GM12878 (cell line): ENCODE data around the gene KIF5C. TPM values are rescaled to one million over a fixed set of nuclear protein-coding genes. Genes with fewer than 3 reads are reported as not detected.
A peak's percentile ranks its signal among the peaks of the same experiment; 100 is the strongest.

Experiments used
- ATAC-seq: fragments of 200-7000 bp; cut with Tn5 transposase; 3 replicates; pipeline ENCODE4 v1.9.1; 2020; ENCODE audit warnings: mild to moderate bottlenecking, moderate library complexity
- BruUV-seq: library from RNA; stranded (reverse); fragments of 400-500 nt; replicated peaks from 2 replicates; lab custom pipeline; 2021; lab: Mats Ljungman, UMichigan
- CTCF ChIA-PET: fragments of 300-600 bp; sonication (Branson Sonifier 250); formaldehyde crosslinking; extraction: SDS; loops from one replicate; lab custom pipeline; 2021; ENCODE audit warnings: inconsistent platforms; lab: Yijun Ruan, JAX
- POLR2A ChIA-PET: fragments of 350-600 bp; formaldehyde crosslinking; extraction: SDS; loops from one replicate; lab custom pipeline; 2021; ENCODE audit warnings: inconsistent platforms; lab: Charles Lee
- RAD21 ChIA-PET: fragments of 300-600 bp; sonication (Branson Sonifier 250); formaldehyde crosslinking; loops from one replicate; lab custom pipeline; 2023; ENCODE audit warnings: antibody characterized with exemption; ENCODE audit not compliant: unreplicated experiment; lab: Charles Lee
- SMC1A ChIA-PET: fragments of 300-600 bp; sonication (Branson Sonifier 250); formaldehyde crosslinking; loops from one replicate; lab custom pipeline; 2023; ENCODE audit not compliant: unreplicated experiment, uncharacterized antibody; lab: Charles Lee
- DNase-seq: peaks from one replicate; pipeline ENCODE4 v3.0.0-alpha.2; 2011; ENCODE audit warnings: low read depth, low spot score
- FAIRE-seq: peaks from 3 replicates; lab custom pipeline; 2011; peaks lifted over from hg19 to GRCh38; lab: Jason Lieb, UNC
- H2AFZ ChIP-seq: 2 replicates; pipeline ENCODE4 v1.6.0; 2011; ENCODE audit warnings: low read depth, low read length, control low read depth; ENCODE audit not compliant: control insufficient read depth
- H3K27ac ChIP-seq: 2 replicates; pipeline ENCODE4 v1.5.1; 2011; ENCODE audit warnings: control low read depth; ENCODE audit not compliant: control insufficient read depth, insufficient read depth
- H3K27me3 ChIP-seq, 2 experiments: replicated peaks in 1 of 2; 2 replicates each; pipeline versions ENCODE4 v1.6.0 to v1.6.1; 2011; ENCODE audit warnings: low read length in 1 of 2; ENCODE audit not compliant: control insufficient read depth in 2 of 2, insufficient read depth in 2 of 2
- H3K36me3 ChIP-seq, 2 experiments: 2 replicates each; pipeline ENCODE4 v1.5.1; 2011; ENCODE audit warnings: low read length in 1 of 2; ENCODE audit not compliant: control insufficient read depth in 2 of 2, insufficient read depth in 2 of 2
- H3K4me1 ChIP-seq: 2 replicates; pipeline ENCODE4 v1.6.1; 2011; ENCODE audit warnings: mild to moderate bottlenecking, low read length, moderate library complexity, mixed read lengths; ENCODE audit not compliant: control insufficient read depth, insufficient read depth
- H3K4me2 ChIP-seq: 2 replicates; pipeline ENCODE4 v1.6.0; 2011; ENCODE audit warnings: control low read depth; ENCODE audit not compliant: control insufficient read depth, insufficient read depth
- H3K4me3 ChIP-seq: fragments of 200-600 bp; sonication (generic); 2 replicates; pipeline ENCODE4 v1.5.1; 2016
- H3K79me2 ChIP-seq: 2 replicates; pipeline ENCODE4 v1.6.0; 2011; ENCODE audit warnings: low read length; ENCODE audit not compliant: control insufficient read depth, insufficient read depth
- H3K9ac ChIP-seq: 2 replicates; pipeline ENCODE4 v1.8.0; 2011; ENCODE audit warnings: low read length, control low read depth, mixed read lengths; ENCODE audit not compliant: control insufficient read depth, insufficient read depth
- H3K9me3 ChIP-seq: replicated peaks from 3 replicates; pipeline ENCODE4 v1.5.1; 2011; ENCODE audit warnings: mild to moderate bottlenecking, low read length; ENCODE audit not compliant: control insufficient read depth, insufficient read depth
- H4K20me1 ChIP-seq: 2 replicates; pipeline ENCODE4 v1.6.0; 2011; ENCODE audit not compliant: control insufficient read depth, insufficient read depth
- HDAC2 ChIP-seq: fragments of 200-600 bp; sonication (generic); IDR thresholded peaks from 2 replicates; pipeline ENCODE4 v1.6.1; 2017
- KAT2A ChIP-seq: conservative IDR thresholded peaks from 2 replicates; pipeline ENCODE4 v1.6.1; 2011; ENCODE audit warnings: low read depth, low read length; ENCODE audit not compliant: control insufficient read depth
- KDM1A ChIP-seq: fragments of 200-600 bp; sonication (generic); IDR thresholded peaks from 2 replicates; pipeline ENCODE4 v1.6.1; 2016; ENCODE audit warnings: borderline replicate concordance
- MYB ChIP-seq: fragments of 150-350 bp; IDR thresholded peaks from 2 replicates; pipeline ENCODE4 v1.6.1; 2014; ENCODE audit warnings: mild to moderate bottlenecking, low read depth, low read length, borderline replicate concordance
- TBL1XR1 ChIP-seq: IDR thresholded peaks from 2 replicates; pipeline ENCODE4 v1.6.1; 2012; ENCODE audit warnings: low read depth, low read length, improper control_type of control experiment
- TCF7 ChIP-seq: IDR thresholded peaks from 2 replicates; pipeline ENCODE4 v1.6.1; 2014; ENCODE audit warnings: antibody characterized with exemption, borderline replicate concordance
- YY1 ChIP-seq: IDR thresholded peaks from 2 replicates; pipeline ENCODE4 v1.6.1; 2011; ENCODE audit warnings: low read depth, mild to moderate bottlenecking, low read length
- WGBS: methylation state at CpG from one replicate; pipeline ENCODE4 v1.1.6; 2016; ENCODE audit warnings: low lambda C conversion rate; ENCODE audit not compliant: insufficient replicate concordance, insufficient coverage; ENCODE audit errors: missing lambda C conversion rate; 5-methylcytosine and 5-hydroxymethylcytosine counted together
- in situ Hi-C: fragments of 300-500 bp; cut with MboI; formaldehyde crosslinking; loops from 9 replicates; pipeline ENCODE4 v1.14.3; 2018; ENCODE audit warnings: mixed read lengths
- intact Hi-C: fragments of 100-400 bp; cut with micrococcal nuclease; formaldehyde crosslinking; loops from one replicate; pipeline ENCODE4 v1.14.2; 2022; ENCODE audit not compliant: unreplicated experiment
- polyA plus RNA-seq, 11 experiments: library from polyadenylated mRNA; depleted of rRNA in 4 of 11; unstranded in 6 of 11; stranded (reverse) in 5 of 11; fragments of >200 nt; fragmentation: Nextera tagmentation in 4 of 11; fragmentation: Illumina TruSeq in 1 of 11; extraction: Ambion mirVana in 4 of 11; extraction: Trizol in 1 of 11; gene quantifications; 1 replicate in 1 of 11; 2 replicates in 10 of 11; pipeline versions ENCODE4 v1.2.1 to v1.2.3, GENCODE V29; 2011 to 2016; ENCODE audit warnings: inconsistent platforms in 2 of 11, missing spikeins in 2 of 11, low read depth in 1 of 11
- total RNA-seq, 4 experiments: library from RNA; depleted of rRNA in 3 of 4; stranded (reverse); fragments of >200 nt in 3 of 4; fragmentation: Illumina TruSeq in 1 of 4; extraction: Trizol in 1 of 4; gene quantifications; 2 replicates each; pipeline versions ENCODE4 v1.2.1 to v1.2.3, GENCODE V29; 2013 to 2021
- TF ChIP-seq, protein P1 (sequence below): fragments of 450-650 bp; IDR thresholded peaks from 2 replicates; pipeline ENCODE4 v1.6.1; 2017; ENCODE audit warnings: borderline replicate concordance
- TF ChIP-seq, protein P2 (sequence below): fragments of 450-650 bp; IDR thresholded peaks from 2 replicates; pipeline ENCODE4 v1.6.1; 2018; ENCODE audit warnings: mild to moderate bottlenecking, low read depth, moderate library complexity; ENCODE audit not compliant: partially characterized antibody
- TF ChIP-seq, protein P3 (sequence below): IDR thresholded peaks from 2 replicates; pipeline ENCODE4 v1.6.1; 2012; ENCODE audit warnings: low read depth, low read length, improper control_type of control experiment

The KIF5C gene
- total and polyA plus RNA-seq, 10 of the 15 experiments (the other 5 are each of a cell fraction or from before 2014, with no cell fraction given) = 0.08 to 0.49 (median 0.24) TPM

DNA sequence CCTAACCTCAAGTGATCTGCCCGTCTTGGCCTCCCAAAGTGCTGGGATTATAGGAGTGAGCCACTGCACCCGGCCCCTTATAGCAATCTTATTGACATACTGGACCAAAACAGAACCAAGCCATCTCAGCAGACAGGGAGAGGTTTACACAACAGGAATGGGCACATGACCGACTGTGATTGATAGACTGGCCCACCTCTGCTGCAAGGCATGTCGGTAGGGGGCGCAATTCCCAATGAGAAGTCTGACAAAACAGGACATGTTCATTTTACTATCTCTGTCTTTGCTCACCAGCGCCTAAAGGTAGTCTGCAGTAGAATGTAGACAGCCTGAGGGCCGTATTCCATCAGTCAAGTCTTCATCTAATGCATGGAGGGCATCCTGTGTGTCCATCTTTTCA is 165.4 kb downstream of the KIF5C start (continued):
- TF ChIP-seq, protein P1, sequence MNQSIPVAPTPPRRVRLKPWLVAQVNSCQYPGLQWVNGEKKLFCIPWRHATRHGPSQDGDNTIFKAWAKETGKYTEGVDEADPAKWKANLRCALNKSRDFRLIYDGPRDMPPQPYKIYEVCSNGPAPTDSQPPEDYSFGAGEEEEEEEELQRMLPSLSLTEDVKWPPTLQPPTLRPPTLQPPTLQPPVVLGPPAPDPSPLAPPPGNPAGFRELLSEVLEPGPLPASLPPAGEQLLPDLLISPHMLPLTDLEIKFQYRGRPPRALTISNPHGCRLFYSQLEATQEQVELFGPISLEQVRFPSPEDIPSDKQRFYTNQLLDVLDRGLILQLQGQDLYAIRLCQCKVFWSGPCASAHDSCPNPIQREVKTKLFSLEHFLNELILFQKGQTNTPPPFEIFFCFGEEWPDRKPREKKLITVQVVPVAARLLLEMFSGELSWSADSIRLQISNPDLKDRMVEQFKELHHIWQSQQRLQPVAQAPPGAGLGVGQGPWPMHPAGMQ = no peak
- TF ChIP-seq YY1 = peak; percentile 50; the same call in 1 of the 2 replicates
- TF ChIP-seq, protein P2, sequence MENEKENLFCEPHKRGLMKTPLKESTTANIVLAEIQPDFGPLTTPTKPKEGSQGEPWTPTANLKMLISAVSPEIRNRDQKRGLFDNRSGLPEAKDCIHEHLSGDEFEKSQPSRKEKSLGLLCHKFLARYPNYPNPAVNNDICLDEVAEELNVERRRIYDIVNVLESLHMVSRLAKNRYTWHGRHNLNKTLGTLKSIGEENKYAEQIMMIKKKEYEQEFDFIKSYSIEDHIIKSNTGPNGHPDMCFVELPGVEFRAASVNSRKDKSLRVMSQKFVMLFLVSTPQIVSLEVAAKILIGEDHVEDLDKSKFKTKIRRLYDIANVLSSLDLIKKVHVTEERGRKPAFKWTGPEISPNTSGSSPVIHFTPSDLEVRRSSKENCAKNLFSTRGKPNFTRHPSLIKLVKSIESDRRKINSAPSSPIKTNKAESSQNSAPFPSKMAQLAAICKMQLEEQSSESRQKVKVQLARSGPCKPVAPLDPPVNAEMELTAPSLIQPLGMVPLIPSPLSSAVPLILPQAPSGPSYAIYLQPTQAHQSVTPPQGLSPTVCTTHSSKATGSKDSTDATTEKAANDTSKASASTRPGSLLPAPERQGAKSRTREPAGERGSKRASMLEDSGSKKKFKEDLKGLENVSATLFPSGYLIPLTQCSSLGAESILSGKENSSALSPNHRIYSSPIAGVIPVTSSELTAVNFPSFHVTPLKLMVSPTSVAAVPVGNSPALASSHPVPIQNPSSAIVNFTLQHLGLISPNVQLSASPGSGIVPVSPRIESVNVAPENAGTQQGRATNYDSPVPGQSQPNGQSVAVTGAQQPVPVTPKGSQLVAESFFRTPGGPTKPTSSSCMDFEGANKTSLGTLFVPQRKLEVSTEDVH = no peak
- TF ChIP-seq, all 136 proteins: peak for 12

DNA sequence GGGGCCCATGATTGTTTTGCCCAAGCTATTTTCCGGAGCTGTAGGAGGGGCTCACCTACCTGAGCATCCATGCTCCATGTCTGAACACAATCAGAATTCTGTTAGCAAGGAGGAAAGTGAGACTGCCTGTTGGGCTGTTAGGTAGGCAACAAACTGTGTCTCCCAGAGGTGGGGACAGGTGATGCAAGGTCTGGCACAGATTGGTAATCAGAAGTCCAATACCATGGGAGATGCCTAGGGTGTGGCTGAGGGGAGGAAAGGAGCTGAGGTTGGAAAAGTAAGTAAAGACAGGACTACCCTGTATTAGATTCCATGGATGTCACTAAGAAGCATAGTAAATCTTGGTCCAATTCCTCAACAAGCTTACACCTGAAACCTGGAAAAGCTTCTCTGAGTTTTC is 166.5 kb downstream of the KIF5C start:
- BruUV-seq = no TSS peak
- H3K79me2 ChIP-seq = peaks cover 8% of the 10 kb centered on the region
- H3K9ac ChIP-seq = no peak overlapping the region
- intact Hi-C loops (loop anchor here (5.0 to 10.0 kb wide), 3 partner anchors 271 to 1303 kb away; no protein-coding TSS in a partner anchor), in situ Hi-C loops (no loop called here)
- no peak overlapping the region for H2AFZ ChIP-seq
- ChIA-PET CTCF (interaction anchor here (0.7 to 18.0 kb wide), 11 partner anchors 8 to 527 kb away, joined by 3 to 508 read pairs (median 5); no protein-coding TSS in a partner anchor), RAD21 (interaction anchor here (1.0 to 1.2 kb wide), 3 partner anchors 25 to 378 kb away, joined by 3 to 6 read pairs (median 4); no protein-coding TSS in a partner anchor), SMC1A (interaction anchor here (0.7 to 16.5 kb wide), 5 partner anchors 9 to 520 kb away, joined by 3 to 327 read pairs (median 5); no protein-coding TSS in a partner anchor), POLR2A (no interaction called here)
- H3K4me2 ChIP-seq = no peak overlapping the region
- H3K36me3 ChIP-seq = no peaks in the 10 kb centered on the region
- H3K27me3 ChIP-seq = no peaks in the 10 kb centered on the region
- H3K9me3 ChIP-seq = peaks cover 1% of the 10 kb centered on the region; the same call in 1 of the 3 replicates
- TF ChIP-seq TCF7 = no peak
- TF ChIP-seq, protein P3, sequence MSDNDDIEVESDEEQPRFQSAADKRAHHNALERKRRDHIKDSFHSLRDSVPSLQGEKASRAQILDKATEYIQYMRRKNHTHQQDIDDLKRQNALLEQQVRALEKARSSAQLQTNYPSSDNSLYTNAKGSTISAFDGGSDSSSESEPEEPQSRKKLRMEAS = no peak
- TF ChIP-seq HDAC2 = no peak
- TF ChIP-seq MYB = no peak
- TF ChIP-seq TBL1XR1 = no peak
- no peak for TF ChIP-seq KDM1A
- no peak for TF ChIP-seq KAT2A
- DNase-seq (no peak), FAIRE-seq (no peak), ATAC-seq (no peak)
- WGBS = 50% methylated on average over 1 of the region's 1 CpG
- H3K27ac ChIP-seq = no peak overlapping the region
- no peak overlapping the region for H3K4me3 ChIP-seq
- no peaks in the 10 kb centered on the region for H4K20me1 ChIP-seq
- peaks cover 15% of the 10 kb centered on the region for H3K4me1 ChIP-seq
